HL-60/S4 treated with phorbol 12-myristate 13-acetate at 8.2 ng/mL for 4 days and 3 days (cell line): Measurements from ENCODE around the gene C11orf86.

Experiments used
- in situ Hi-C: fragments of 300-500 bp; cut with MboI; formaldehyde crosslinking; loops from 2 replicates; pipeline ENCODE4 v1.15.0; 2022; ENCODE audit warnings: low sequenced_read_pairs

Gene C11orf86

GRCh38 chr11:66966351-66966750 lies 8.8 kb upstream of the C11orf86 start:
- in situ Hi-C loops, result no loop called here

GRCh38 chr11:66967670-66968425 lies 7.3 kb upstream of the C11orf86 start:
- in situ Hi-C loops, result no loop called here

- in situ Hi-C loops, result no loop called here
These were observed 5.4 kb upstream of the C11orf86 start for GRCh38 chr11:66969584-66970225.

DNA sequence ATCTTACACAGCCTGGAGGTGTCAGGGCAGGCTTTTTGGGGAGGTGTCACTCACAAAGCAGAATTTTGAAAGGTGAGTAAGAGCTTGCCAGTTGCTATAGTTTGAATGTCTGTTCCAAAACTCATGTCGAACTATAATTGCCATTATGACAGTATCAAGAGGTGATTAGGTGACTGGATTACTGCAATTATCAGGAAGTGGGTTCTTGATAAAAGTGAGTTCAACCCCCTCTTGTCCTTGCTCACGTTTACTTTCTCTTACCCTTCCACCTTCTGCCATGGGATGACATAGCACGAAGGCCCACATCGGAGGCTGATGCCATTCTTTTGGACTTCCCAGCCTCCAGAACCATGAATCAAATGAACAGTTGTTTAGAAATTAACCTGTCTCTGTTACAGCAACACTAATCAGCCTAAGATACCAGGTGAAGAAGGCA lies 4.7 kb upstream of the C11orf86 start:
- in situ Hi-C loops, result no loop called here

DNA sequence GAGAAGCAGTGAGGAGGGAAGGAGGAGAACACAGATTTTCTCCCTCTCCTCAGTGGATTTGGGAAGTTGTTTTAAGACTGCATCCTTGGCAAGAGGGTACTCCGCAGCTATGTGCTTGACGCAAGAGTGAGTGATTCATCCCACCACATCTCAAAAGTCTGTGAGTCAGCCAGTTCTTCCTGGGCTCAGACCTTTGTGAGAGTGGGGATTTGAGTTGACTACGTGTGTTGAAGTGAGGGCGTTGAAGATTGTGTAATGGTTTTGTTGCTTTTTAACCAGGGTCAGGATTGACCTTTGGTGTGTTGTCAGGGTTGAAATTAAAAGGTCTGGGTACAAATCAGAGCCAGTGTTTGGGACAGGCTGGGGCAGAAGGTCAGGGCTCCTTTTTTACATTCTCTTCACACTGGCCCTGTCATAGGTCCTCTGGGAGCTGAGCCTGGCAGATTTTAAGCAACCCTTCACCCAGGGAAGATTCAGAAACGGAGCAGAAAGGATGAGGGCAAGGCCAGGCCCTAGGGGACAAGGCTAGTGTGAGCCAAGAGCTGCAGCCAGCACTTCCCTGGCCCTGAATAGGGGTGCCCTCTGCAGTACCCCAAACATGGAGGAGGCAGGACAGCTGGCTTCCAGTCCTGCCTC lies 4.2 kb upstream of the C11orf86 start:
- in situ Hi-C loops, result no loop called here

GRCh38 chr11:66971488-66971887 lies 3.6 kb upstream of the C11orf86 start:
- in situ Hi-C loops, result no loop called here

DNA sequence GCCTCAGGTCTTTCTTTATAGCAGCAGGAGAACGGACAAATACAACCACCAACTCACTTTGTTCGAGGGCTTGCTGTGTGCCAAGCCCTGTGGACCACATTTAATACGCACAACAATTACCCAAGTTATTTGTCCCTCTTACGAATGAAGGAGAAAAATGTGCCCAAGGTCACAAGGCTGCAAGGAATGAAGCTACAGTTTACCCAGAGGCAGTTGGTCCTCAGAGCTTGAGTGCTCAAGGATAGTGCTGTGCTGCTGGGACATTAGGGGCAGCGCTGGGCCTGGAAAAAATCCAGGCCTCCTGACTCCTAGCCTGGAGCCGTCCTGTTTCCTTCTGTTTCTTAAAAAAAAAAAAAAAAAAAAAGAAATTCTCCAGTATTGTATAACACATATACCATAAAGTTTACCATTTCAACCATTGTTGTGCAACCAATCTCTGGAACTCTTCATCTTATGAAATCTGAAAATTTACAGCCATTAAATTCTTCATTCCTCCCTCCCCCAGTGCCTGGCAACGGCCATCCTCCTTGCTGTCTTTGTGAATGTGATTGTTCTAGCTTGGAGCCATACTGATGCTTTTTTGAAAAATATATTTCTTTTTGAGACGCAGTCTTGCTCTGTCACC lies 1.0 kb upstream of the C11orf86 start:
- in situ Hi-C loops, result no loop called here

GRCh38 chr11:66975405-66976027 lies 412 bp downstream of the C11orf86 start:
- in situ Hi-C loops, result no loop called here

DNA sequence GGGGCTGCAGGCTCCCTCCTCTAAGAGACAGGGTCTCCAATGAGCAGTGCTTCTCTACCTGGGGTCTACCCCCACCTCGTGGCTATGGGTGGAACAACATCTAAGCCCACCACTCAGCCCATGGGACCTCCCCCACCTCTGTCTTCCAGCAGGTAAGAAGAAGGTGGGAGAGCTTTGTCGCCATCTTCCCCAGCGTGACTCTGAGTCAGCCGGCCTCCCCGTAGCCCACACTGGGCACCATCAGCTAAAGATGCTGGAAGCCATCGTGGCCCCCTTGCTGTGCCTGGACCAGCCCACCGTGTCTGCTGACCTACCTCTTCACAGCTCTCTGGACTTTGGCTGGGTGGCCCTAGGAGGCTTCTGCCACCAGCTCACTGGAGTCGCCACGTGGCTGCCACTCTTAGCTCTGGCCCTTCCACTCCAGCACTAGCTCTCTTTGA lies 944 bp downstream of the C11orf86 start:
- in situ Hi-C loops, result no loop called here

DNA sequence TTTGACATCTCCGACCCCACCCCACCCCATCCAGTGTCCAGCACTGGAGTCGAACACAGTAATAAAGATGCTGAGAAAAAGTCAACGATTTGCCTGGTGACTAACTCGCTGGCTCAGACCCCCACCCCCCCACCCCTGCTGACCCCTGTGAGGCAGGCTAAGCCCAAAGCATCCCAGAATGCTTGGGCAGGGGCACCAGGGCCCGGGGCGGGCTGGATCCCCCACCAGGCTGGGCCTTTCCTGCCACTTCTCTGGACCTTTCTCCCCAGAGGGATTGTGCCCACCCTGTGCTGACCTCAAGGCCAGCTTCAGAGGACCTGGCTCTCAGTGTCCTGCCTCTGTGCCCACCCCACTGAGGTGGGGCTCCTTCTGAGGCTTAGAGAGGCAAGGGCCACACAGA lies 1.8 kb downstream of the C11orf86 start:
- in situ Hi-C loops, result no loop called here

GRCh38 chr11:66978229-66978628 lies 3.1 kb downstream of the C11orf86 start:
- in situ Hi-C loops, result no loop called here

DNA sequence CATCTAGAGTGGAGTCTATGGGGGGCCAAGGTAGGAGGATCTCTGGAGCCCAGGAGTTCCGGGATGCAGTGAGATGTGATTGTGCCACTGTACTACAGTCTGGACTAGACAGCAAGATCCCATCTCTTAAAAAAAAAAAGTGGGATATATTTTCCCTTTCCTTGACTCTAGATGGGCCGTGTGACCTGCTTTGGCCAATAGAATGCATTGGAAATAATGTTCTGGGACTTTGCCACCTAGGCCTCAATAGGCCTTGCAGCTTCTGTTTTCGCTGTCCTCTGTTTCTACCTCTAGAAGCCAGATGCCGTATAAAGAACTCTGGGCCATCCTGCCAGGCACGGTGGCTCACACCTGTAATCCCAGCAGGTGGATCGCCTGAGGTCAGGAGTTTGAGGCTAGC lies 3.6 kb downstream of the C11orf86 start:
- in situ Hi-C loops, result no loop called here

GRCh38 chr11:66979336-66979980 lies 4.4 kb downstream of the C11orf86 start:
- in situ Hi-C loops, result no loop called here

GRCh38 chr11:66981976-66982578 lies 7.0 kb downstream of the C11orf86 start:
- in situ Hi-C loops, result no loop called here

- in situ Hi-C loops, result no loop called here
These were observed 8.3 kb downstream of the C11orf86 start for GRCh38 chr11:66983275-66983924.

- in situ Hi-C loops, result no loop called here
These were observed 10.5 kb downstream of the C11orf86 start for GRCh38 chr11:66985508-66986177.

- in situ Hi-C loops, result no loop called here
These were observed 11.1 kb downstream of the C11orf86 start for GRCh38 chr11:66986178-66986545.

DNA sequence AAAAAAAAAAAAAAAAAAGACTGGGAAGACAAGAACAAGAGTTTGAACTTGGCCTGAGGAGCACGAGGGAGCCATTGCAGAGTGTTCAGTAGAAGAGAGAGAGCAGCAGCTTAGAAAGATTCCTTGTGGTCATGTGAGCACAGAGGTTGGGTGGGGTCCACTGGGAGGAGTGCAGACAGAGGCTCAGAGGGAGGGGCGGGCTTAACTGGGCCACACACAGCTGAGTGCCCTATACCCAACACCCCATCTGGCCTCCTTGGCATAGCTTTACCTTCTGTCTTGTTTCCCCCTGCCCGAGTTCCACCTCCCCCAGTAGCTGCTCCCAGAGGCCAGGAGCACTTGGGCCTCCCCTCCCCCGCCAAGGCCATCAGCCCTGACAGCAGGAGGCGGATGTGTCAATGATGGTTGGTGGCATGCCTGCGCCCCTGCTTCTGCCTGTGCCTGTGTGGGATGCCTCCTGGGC lies 12.1 kb downstream of the C11orf86 start:
- in situ Hi-C loops, result no loop called here
